ENCODE results near the gene LRRC3.

DNA sequence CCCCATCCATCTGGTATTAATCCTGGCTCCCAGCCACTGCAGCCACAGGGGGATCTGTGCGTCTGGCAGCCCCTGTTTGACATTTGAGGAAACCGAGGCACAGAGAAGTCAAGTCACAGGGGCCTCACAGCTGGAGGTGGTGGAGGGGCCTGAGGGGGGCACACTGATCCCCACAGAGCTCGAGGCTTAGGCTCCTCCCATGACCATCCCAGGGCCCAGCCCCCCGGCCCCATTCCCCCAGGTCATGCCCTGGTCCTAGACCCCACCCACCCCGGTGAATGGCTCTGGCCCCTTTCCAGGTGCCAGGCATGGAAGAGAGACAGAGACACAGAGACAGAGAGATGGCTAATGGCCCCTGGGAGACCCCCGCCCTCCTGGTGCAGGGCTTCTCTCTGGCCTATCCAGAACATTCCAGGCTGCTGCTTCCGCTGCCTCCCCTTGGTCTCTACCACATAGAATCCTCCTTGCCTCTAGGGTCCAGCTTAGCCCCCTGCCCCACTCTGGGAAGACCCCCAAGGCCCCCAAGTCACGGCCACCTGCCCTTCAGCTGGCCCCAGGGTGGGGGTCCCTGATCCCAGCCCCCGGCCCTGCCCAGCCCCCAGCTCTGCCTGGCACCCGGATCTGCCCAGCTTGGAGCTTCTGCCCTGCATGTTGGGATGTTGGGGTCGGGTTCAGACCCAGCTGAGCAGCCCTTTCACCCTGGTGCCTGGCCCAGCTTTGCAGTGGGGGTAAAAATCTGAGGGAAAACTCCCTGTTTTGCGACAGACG is 29.2 kb upstream of the LRRC3 start:
- TF ChIP-seq CTCF (IDR thresholded peaks at IDR 0.05; ENCODE audit: low read depth, low read length) (no peak), EZH2phosphoT487 (IDR thresholded peaks at IDR 0.05; ENCODE audit: low read depth) (no peak)
